Thyroid gland (tissue), 4 donors: ENCODE results near the gene AGTPBP1.

Experiments
- POLR2A ChIP-seq, 2 donors: fragments of 450-650 bp; IDR thresholded peaks; one replicate each; pipeline ENCODE4 v1.6.1; 2017; ENCODE audit warnings: antibody characterized with exemption in 2 of 2, mild to moderate bottlenecking in 2 of 2, moderate library complexity in 1 of 2
- TF ChIP-seq, protein P1 (sequence below), 6 experiments: fragments of 200-600 bp in 3 of 6; fragments of 450-650 bp in 3 of 6; sonication (generic) in 3 of 6; IDR thresholded peaks; one replicate each; pipeline ENCODE4 v1.5.1; 2016 to 2019; ENCODE audit warnings: antibody characterized with exemption in 6 of 6, mild to moderate bottlenecking in 2 of 6, inconsistent platforms in 1 of 6, moderate library complexity in 1 of 6

- no peak for TF ChIP-seq POLR2A (IDR thresholded peaks at IDR 0.05)
- TF ChIP-seq, protein P1, sequence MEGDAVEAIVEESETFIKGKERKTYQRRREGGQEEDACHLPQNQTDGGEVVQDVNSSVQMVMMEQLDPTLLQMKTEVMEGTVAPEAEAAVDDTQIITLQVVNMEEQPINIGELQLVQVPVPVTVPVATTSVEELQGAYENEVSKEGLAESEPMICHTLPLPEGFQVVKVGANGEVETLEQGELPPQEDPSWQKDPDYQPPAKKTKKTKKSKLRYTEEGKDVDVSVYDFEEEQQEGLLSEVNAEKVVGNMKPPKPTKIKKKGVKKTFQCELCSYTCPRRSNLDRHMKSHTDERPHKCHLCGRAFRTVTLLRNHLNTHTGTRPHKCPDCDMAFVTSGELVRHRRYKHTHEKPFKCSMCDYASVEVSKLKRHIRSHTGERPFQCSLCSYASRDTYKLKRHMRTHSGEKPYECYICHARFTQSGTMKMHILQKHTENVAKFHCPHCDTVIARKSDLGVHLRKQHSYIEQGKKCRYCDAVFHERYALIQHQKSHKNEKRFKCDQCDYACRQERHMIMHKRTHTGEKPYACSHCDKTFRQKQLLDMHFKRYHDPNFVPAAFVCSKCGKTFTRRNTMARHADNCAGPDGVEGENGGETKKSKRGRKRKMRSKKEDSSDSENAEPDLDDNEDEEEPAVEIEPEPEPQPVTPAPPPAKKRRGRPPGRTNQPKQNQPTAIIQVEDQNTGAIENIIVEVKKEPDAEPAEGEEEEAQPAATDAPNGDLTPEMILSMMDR (IDR thresholded peaks at IDR 0.05): no peak
Observed at GRCh38 chr9:85746309-85746708, 4.6 kb upstream of the AGTPBP1 start.
